Hepatocyte (in vitro differentiated cells): Measurements from ENCODE around the gene ABCD2.

Experiments used
- EZH2 ChIP-seq: fragments of 200-600 bp; sonication (generic); IDR thresholded peaks from 2 replicates; pipeline ENCODE4 v1.6.1; 2016; ENCODE audit warnings: antibody characterized with exemption, mild to moderate bottlenecking, borderline replicate concordance
- TF ChIP-seq, protein P1 (sequence below): fragments of 200-600 bp; sonication (generic); IDR thresholded peaks from 2 replicates; pipeline ENCODE4 v1.5.1; 2016; ENCODE audit warnings: antibody characterized with exemption, mild to moderate bottlenecking; ENCODE audit not compliant: poor library complexity

DNA sequence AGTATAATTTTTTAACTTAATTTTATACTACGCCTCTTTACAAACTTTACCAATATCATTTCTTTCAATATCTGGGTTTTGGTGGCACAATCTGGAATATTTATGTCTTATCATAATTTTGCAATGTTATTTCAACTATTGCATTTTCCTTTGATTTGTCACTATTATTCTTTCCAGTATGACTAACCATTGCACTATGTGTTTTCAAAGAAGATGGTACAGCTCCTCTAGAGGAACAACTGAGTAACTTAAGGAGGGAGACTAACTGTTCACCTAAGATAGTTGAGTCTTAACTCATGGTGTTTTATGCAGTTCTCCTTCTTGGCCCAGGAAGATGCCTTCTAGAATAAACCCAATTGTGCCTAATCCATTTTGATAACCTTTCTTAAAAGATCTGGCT is 116.2 kb downstream of the ABCD2 start:
- TF ChIP-seq, protein P1, sequence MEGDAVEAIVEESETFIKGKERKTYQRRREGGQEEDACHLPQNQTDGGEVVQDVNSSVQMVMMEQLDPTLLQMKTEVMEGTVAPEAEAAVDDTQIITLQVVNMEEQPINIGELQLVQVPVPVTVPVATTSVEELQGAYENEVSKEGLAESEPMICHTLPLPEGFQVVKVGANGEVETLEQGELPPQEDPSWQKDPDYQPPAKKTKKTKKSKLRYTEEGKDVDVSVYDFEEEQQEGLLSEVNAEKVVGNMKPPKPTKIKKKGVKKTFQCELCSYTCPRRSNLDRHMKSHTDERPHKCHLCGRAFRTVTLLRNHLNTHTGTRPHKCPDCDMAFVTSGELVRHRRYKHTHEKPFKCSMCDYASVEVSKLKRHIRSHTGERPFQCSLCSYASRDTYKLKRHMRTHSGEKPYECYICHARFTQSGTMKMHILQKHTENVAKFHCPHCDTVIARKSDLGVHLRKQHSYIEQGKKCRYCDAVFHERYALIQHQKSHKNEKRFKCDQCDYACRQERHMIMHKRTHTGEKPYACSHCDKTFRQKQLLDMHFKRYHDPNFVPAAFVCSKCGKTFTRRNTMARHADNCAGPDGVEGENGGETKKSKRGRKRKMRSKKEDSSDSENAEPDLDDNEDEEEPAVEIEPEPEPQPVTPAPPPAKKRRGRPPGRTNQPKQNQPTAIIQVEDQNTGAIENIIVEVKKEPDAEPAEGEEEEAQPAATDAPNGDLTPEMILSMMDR: no peak
- no peak for TF ChIP-seq EZH2
